Right renal pelvis (tissue), 4 donors: Measurements from ENCODE around the gene TJP2. TPM values are rescaled to one million over a fixed set of nuclear protein-coding genes. Genes with fewer than 3 reads are reported as not detected.
"Not testable (repeated sequence)": the region's sequence is repeated elsewhere in the genome, so short reads cannot be mapped to it uniquely, and the experiment has no call there.

Source experiments
- DNase-seq, 4 donors: peaks; one replicate each; pipeline ENCODE4 v3.0.0-alpha.2; 2013; ENCODE audit warnings: low read depth in 4 of 4, low spot score in 3 of 4, missing footprints in 1 of 4
- polyA plus RNA-seq, 4 donors: library from polyadenylated mRNA; unstranded; fragments of 120-200 nt; gene quantifications; one replicate each; pipeline ENCODE4 v1.2.1, GENCODE V29; 2013; ENCODE audit not compliant: insufficient read length in 4 of 4

The TJP2 gene
- polyA plus RNA-seq, 4 donors: 94.7 to 117 (median 97.5) TPM

DNA sequence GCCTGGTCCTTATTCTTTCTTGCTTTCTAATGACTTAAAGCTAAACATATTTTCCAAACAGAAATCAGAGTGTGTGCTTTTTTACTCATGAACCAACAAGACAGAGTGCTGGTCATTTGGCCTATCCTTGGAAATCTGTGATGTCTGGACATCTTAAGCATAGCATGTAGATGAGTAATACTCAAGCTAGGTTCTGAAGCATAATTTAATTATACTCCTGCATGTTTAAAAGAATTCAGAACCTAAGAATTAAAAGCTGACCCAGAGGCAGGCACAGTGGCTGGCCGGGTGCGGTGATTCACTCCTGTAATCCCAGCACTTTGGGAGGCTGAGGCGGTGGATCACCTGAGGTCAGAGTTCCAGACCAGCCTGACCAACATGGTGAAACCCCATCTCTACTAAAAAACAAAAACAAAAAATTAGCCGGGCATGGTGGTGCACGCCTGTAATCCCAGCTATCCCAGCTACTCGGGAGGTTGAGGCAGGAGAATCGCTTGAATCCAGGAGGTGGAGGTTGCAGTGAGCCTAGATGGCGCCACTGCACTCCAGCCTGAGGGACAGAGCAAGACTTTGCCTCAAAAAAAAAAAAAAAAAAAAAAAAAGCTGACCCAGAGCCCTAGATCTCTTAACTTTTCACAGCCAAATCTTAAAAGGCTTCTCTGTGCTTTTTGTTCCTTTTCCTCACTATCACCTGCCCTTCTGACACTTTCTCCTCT is 16.2 kb upstream of the TJP2 start:
- DNase-seq: no peak

DNA sequence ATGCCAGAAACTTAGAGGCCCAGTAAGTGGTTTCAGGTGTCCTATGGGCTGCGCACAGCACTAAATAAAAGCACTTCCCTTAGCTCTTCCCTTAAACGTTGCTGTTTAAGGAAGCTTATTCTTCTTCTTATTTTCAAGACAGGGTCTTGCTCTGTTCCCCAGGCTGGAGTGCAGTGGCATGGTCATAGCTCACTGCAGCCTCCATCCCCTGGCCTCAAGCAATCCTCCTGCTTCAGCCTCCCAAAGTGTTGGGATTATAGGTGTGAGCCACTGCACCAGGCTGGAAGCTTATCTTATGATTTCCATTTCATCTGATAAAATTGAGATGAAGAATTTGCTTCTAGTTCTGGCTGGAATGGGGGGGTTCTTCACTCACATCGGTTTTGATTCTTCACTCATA is 15.6 kb upstream of the TJP2 start:
- no peak for DNase-seq

DNA sequence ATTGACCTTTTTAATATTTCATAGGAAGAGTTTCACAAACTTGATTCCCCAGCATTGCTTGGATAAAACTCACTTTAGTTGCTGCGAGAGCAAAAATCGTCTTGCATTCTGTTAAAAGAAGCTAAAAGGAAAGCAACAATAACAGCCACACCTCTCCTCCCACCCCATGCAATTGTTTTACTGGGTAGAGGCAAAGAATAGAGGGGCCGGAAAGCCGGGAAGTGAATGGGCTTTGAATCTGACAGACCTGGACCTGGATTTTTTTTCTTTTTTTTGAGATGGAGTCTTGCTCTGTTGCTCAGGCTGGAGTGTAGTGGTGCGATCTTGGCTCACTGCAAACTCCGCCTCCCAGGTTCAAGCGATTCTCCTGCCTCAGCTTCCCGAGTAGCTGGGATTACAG is 9.5 kb upstream of the TJP2 start:
- DNase-seq: not testable (repeated sequence)

DNA sequence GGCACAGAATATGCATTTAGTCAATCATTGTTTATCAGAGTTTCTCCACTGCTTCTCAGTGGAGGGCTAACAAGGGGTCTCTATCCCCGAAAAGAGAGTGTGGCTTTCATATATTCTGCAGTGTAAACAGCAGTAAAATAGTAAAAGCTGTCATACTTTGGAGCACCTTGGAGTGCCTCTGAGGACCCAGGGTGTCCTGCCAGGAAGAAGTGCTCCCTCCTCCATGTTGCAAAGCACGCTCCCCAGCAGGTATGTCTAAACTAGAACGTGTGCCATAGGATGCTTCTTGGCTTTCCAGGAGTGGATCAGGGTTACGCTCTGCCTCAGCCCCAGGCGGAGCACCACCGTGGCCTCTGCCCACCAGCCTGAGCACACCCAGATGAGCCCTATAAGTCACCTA is 8.5 kb upstream of the TJP2 start:
- no peak for DNase-seq

DNA sequence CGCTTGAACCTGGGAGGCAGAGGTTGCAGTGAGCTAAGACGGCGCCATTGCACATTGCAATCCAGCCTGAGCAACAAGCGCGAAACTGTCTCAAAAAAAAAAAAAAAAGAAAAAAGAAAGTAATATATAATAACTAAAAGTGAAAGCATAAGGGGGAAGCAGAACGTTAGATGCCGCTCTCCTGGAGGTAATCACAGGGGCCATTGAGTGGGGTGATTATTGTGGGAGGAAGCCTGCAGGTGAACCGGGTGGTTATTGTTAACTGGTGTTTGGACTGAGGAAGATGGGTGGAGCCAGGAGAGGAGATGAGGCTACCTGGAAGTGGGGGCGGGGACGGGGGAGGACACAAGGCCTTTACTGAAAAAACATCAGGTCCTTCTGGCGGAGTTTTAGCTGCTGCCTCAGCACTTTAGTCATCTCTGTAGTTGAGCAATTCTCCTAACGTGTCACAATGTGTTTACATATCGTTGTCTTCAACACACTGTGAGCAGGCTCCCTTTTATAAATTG is 5.3 kb upstream of the TJP2 start:
- DNase-seq: no peak

DNA sequence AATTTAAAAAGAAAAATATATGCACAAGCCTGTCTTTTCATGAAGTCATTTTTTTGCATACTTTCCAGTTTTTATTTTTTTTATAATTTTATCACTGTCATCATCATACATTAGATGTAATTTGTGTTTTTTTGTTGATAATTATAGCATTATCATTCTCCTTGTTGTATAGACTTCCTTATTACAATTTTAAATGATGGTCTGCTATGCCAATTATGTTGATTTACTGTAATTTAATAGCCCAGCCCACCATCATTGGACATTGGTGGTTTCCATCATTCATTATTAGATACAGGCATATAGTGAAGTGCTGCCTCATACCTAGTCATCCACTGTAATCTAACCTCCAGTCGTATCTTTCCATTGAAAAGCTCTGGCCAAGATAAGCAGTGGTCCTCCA is 3.8 kb upstream of the TJP2 start:
- DNase-seq: no peak

DNA sequence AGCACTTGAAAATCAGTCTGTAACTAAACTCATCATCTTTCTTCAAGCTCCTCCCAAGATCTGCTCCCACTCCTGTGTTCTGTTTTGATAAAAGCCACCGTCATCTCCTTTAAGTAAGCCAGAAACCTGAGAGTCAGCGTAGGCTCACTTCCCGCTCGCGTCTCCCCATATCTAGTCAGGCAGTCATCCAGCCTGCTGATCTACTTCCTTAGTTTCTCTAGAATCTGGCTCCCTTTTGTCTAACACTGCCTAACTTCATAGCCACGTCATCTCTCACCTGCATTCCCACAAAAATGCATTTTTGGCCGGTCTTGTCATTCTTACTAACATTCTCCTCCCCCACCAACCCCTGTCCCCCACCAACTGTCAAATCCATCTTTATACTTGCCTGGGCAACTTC is 3.0 kb upstream of the TJP2 start:
- DNase-seq: no peak

DNA sequence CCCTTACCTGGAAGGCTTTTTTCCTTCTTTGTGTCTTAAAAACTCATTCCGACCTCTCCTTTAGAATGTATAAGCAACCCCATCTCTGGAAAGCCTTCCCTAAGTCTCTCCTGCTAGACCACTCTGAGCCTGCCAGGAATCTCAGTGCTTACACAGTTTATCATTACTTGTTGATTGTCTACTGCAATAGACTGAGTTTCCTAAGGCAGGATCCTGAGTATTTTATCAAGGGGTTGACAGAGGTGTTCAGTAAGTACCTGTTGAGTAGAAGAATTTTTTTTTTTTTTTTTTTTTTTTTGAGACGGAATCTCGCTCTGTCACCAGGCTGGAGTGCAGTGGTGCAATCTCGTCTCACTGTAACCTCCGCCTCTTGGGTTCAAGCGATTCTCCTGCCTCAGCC is 2.6 kb upstream of the TJP2 start:
- no peak for DNase-seq

DNA sequence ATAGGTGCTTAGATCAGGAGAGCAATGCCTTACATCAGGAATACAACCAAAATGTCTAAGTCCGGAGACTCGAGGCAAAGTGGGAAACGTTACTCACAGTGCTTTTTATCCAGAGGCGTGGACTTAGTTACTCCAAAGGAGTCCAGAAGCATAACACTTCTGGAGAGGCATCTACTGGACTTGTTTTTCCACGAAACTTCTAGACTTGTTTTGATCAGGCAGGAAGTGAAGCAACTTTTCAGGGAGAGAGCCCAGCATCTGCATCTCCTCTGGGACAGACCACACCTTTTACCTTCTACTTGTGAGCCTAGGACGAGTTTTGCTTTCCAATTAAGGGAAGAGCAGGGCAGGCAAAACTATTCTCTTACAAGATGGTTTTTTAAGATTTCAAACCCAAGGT is 1.2 kb upstream of the TJP2 start:
- DNase-seq: no peak

DNA sequence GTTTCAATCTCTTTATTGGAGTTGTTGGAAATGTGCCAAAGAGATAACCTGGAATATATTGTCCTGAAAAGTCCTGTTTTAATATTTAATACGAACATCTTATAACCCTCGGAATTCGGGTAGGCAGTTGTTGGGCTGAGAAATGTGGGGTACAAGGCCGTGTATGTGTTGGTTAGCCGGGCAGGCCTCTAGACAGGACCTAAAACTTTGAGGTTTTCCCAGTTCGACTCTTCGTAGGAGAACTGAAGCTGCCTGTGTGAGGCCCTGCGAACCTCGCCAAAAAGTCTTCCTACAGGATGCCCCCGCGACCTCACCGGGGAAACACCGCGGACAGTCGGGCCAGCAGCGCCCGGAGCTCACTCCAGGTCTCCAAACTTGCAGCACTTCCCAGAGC is 583 bp upstream of the TJP2 start:
- peak in 1 of 4 donors; percentile 18 for DNase-seq

DNA sequence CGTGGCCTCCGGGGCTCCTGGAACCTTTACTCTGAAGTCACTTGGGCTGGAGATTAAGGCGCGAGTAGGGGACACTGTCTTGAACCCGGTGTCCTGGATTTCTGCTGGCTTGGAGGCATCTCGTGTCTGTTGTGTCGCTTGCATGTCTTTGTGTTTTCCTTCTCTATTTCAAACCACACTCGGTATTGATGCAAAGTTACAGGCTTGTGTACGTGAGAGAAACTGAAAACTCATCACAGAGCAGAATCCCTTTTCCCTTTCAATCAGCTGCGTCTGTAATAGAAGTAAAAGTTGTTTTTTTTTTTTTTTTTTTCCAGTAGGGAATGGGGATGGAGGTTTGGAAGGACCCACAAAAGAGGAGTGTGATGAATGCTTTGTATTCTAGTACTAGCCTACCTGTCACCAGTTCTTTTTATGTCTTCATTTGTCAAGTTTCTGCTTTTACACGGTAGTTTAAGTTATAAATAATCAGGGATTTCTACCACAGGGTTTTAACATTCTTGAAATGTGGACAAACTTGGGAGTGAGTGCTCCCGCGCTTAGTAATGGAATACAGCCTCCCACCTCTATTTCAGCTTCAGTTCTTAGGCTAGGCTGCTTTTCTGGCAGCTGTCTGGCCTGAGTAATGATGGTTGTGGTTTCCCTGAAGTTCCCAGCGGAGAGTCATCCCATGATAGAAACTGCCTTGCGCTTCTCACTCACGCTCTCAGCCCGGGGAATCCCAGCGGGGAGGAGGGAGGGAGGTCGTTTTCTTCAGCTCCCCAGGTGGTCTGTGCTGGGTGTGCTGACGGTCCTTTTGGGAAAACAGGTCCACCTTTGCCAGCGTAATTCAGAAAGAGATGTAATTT is 763 bp downstream of the TJP2 start:
- no peak for DNase-seq

DNA sequence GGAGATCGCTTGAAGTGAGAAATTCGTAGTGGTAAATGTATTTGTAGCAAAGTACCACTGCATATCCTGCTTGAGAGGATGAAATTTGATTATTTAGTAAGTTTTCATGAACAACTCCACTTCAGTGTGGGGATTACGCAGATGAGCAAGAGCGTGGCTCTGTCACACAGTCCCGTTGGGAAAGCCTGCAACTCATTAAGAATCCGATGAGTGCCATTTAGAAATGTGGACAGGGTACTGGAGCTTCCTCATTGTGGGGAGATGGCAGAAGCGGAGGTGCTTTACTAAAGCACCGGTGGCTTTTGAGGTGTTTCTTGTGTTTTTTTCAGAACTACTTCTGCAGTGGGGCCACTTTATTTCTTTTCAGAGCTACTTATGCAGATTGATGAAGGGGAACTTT is 1.4 kb downstream of the TJP2 start:
- no peak for DNase-seq

DNA sequence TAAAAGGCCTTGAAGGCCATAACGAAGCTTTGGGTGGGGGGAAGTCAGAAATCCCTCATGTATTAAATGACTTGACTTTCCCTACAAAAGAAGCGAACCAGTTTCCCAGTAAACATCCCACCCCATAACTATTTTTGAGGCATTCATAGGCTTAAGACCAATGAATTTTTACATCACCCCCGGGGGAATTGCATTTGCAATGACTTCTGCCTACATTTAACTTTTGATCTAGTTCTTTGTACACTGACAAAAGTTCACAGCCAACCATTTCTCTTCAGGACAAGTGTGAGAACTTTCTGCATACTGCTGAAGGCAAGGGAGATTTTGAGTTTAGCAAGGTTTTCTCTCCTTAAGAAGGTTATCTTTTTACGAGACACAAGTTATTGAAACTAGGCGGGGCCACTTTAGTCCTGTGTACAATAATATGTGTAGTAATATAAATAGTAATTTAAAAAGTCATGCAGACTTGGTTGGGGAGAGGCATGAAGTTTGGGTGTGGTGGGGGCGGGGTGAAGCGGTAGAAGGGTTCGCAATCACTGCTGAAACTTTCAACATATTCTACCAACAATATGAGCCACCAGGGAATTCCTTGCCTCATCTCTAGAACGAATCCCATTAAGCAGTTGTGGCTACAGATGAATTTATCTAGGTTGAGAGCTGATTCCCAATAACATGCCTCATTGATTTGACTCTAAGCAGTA is 2.5 kb downstream of the TJP2 start:
- no peak for DNase-seq

DNA sequence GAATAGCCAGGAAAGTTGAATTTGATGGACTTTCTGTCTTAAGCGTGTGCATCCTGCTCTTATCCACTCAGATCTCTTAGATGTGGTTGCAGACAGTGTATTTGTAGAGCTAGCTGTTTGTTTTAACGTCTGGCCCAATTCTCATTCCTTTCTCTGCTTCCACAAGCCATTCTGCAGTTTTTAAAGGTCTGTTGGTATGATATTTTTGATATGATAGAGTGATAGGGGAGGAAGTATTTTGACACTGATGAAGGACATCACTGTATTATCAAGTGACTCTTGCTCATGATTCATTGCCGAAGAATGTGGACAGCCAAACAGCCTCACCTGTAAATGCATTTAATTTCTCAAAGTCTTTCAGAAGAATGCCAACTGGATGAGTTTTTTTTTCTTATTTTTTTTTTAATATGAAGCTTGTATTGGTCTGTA is 4.5 kb downstream of the TJP2 start:
- DNase-seq: no peak

DNA sequence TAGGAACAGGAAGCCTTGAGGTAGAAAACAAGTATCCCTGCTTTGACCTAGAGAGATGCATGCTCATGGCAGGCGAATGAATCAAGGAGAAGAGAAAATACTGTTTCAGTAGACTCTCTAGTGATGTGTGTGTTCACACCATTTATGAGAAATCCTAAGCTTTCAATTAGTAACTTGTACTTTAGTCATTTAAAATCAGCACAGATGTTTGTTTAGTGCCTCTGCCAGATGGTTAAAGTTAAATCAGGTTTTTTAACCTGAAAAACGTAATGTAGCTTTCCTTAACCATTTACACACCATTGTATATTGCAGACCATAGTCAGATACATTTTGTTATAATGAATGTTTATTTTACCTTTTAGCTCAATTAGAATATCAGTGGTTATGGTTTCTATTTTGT is 5.0 kb downstream of the TJP2 start:
- DNase-seq: no peak

DNA sequence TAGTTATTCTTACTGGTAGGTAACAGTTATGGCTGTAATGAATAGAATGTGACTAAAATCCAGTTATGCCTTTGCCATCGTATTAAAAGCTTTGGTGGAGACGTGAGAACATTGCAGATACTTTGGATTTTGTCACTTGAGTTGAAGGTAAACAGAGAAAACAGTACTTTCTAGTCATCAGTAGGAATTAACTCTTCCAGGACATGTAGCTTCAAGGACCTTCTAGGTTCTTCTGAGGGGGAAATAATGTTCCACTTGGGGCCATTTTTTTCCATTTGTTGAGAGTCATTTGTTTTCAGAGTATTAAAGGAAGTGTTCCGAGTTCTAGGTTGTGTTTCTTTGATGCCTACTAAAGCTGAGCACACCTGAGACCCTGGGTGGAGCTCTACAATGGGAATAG is 6.1 kb downstream of the TJP2 start:
- DNase-seq: no peak

DNA sequence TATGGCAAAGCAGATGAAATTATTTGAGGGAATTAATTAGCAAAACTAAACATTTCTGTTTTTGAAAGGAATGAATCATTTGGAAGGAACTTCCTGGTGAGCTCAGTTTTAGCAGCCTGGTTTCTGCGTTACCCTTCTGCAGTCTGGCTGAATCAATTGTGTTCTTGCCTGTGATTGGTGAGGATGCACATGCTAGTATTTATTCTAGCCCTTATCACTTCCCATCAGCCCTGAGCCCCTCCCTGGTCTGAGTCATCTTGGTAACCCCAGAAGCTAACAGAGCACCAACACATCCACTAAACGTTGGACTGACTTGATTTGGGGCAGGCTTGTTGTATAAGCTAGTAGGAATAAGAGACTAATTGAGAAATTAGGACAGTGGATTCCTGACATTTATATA is 6.6 kb downstream of the TJP2 start:
- no peak for DNase-seq

DNA sequence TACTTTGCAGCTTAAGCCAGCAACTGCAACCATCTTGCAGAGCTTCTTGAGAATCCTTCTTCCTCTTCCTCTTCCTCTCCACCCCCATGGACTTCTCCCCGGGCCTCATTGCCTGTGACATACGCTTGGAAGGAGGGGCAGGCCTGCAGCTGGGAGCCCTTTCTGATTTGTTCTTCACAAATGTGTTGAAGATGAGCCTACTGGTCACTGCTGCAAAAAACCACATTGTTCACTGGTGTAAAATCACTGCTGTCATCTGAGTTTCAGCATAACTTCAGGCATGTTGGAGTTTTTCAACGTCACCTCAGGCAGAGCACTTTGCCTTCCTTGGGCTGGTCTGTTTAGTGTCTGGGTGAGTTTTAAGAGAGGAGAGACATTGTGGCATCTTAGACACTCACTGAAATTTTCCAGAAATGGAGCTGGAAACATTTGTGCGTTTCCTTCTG is 7.9 kb downstream of the TJP2 start:
- no peak for DNase-seq

DNA sequence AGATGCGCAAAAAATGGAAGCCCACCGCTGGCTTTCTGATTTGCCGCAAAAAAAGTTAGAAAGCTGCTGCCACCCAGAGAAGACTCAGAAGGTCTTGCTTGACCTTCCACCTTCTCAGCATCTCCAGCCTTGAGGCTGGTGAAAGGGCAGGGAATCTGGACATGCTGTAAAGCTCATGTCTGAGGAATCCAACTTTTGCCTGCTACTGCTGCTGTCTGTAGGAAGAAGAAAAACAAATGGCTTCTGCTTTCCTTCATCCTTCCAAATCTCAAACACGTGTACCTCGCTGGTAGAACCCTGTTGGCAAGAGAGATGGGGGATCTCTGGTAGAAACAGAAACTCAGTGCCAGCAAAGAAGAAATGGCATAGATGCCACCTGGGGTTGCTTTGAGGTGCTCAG is 10.2 kb downstream of the TJP2 start:
- no peak for DNase-seq

DNA sequence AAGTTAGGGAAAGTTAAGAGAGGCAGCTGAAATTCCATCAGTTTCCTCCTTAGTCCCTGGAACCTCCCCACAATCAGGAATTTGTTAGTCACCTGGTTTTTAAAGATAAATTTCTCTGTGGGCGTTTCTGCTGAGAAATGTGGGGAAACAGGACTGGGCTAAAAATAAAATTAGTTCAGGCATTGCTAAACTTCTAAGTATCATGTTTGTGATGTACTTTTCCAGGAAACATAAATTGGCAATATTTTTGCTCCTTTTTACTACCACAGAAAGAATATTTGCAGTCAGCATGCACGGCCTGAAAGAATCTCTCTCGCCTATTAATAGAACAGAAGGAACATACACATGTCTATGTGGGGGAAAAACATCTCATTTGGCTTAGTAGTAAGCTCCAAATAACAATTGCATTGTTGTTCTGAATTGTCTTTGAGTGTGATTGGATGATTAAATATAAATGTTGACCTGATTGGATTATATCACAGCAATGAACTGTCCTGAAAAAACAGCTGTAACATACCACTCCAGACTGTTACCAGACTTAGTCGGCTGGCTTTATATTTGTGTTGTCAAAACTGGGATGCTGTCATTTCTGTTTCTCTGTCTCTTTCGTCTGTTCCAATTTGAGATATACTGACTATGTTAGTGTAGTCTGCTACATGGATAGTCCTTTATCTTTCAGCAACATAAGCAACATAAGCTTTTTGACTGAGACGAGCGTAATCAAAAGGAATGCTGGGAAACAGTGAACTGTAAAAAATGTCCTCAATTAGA is 12.9 kb downstream of the TJP2 start:
- DNase-seq: no peak

DNA sequence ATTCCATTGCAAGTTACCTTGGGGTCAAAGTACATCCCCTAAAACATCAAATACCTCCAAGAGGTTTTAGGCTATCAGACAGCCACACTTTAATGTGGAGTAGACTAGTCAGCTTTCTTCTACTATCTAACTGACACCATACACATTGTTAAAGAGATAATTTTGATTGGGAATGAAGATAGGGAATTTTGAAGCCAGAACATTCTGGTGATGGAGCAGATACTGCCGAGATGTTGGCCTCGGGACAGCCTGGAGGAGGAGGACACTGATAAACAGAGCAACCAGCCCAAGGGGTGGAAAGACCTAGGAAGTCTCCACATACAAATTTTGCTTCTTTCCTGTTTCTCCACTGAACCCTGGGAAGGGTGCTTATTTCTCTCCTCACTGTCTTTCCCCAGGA is 14.9 kb downstream of the TJP2 start:
- no peak for DNase-seq
